Retinal pigment epithelial cell (primary cell): Measurements from ENCODE around the gene ABCC6.
"Not testable (repeated sequence)": the region's sequence is repeated elsewhere in the genome, so short reads cannot be mapped to it uniquely, and the experiment has no call there.

Experiments
- DNase-seq: peaks from one replicate; pipeline ENCODE4 v3.0.0-alpha.2; 2010; ENCODE audit warnings: low read depth
- H3K4me3 ChIP-seq: 2 replicates; pipeline ENCODE4 v1.5.1; 2011; ENCODE audit warnings: mild to moderate bottlenecking, low read length, control low read depth, moderate library complexity
- TF ChIP-seq, protein P1 (sequence below): conservative IDR thresholded peaks from 2 replicates; pipeline ENCODE4 v1.5.1; 2011; ENCODE audit warnings: low read depth, low read length, control low read depth, inconsistent platforms

ABCC6 gene

DNA sequence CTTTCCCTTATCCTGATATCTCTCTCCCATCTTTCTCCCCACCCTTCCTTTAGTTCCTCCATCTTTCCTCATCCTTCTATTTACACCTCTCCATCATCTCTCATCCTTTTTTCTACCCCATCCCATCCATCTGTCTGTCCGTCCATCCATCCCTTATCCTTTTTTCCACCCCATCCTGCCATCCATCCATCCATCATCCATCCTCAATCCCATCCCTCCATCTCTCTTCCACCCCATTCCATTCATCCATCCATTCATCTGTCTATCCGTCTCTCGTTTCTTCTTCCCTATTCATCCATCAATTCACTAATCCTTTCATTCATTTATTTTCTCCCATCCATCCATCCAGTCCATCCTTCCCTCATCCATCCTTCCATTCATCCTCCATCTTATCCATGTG lies 68.1 kb downstream of the ABCC6 start:
- no peak for DNase-seq
- TF ChIP-seq, protein P1, sequence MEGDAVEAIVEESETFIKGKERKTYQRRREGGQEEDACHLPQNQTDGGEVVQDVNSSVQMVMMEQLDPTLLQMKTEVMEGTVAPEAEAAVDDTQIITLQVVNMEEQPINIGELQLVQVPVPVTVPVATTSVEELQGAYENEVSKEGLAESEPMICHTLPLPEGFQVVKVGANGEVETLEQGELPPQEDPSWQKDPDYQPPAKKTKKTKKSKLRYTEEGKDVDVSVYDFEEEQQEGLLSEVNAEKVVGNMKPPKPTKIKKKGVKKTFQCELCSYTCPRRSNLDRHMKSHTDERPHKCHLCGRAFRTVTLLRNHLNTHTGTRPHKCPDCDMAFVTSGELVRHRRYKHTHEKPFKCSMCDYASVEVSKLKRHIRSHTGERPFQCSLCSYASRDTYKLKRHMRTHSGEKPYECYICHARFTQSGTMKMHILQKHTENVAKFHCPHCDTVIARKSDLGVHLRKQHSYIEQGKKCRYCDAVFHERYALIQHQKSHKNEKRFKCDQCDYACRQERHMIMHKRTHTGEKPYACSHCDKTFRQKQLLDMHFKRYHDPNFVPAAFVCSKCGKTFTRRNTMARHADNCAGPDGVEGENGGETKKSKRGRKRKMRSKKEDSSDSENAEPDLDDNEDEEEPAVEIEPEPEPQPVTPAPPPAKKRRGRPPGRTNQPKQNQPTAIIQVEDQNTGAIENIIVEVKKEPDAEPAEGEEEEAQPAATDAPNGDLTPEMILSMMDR, result no peak
- no peak overlapping the region for H3K4me3 ChIP-seq

DNA sequence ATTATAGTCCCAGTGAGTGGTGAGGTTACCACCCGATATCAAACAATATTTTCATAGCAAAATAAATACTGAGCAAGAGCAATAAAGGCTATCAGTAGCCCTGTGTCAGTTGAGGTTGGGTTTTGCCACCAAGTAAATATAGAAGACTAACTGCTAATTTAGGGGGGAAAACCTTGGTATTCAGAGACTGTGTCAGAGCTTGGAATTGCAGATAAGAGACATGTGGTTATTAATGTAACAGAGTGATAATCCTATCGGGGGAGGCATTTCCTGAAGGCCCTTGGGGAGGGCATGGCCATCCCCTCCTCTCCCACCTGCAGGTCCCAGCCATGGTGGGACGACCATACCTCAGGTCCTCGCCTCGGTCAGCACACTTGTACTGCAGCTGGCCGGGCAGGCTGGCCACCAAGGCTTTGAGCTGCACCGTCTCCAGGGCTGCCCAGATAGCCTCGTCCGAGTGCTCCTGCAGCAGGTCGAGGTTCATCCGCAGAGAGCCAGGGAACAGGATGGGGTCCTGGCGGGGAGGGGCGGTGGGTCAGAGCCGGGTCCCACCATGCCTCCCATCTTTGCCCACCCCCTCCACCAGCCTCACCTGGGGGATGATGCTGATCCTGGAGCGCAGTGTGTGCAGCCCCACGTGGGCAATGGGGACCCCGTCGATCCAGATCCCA lies 68.9 kb downstream of the ABCC6 start:
- no peak for DNase-seq
- H3K4me3 ChIP-seq, result no peak overlapping the region
- TF ChIP-seq, protein P1, result no peak

- not testable (repeated sequence) for H3K4me3 ChIP-seq, DNase-seq
Measured at GRCh38 chr16:16153000-16153399, 70.3 kb downstream of the ABCC6 start.

GRCh38 chr16:16151315-16151714 lies 72.0 kb downstream of the ABCC6 start:
- TF ChIP-seq, protein P1, result no peak
- no peak overlapping the region for H3K4me3 ChIP-seq
- no peak for DNase-seq

GRCh38 chr16:16150878-16151152 lies 72.5 kb downstream of the ABCC6 start:
- no peak overlapping the region for H3K4me3 ChIP-seq
- TF ChIP-seq, protein P1, result no peak
- DNase-seq, result no peak

DNA sequence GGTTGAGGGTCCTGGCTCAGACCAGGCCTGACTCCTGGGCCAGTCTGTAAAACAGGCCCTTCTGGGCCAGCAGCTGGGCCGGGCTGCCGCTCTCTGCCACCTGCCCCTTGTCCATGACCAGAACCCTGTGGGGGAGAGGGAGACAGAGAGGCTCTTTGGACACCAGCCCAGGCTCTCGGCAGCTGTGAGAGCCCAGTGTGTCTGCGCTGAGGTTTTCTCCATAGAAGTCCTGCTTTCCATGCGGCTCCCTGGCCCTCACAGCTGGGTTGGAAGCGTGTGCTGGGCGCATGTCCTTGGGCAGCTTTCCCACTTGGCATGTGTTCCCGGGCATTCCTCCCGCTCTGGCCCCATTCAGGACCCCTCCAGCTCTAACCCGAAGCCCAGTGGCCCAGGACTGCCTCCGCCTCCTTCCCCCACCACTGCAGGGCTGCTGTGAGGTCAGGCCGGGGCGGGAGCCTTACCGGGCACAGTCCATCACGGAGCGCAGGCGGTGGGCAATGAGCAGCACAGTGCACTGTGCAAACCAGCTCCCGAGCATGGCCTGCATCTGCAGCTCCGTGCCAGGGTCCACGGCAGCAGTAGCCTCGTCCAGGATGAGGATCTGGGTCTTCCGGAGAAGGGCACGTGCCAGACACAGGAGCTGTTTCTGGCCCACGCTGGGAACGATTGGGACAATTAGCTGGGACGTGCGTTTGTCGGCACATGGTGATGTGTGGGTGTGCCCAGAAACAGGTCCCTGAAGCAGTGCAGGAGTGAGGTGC lies 73.0 kb downstream of the ABCC6 start:
- no peak for DNase-seq
- TF ChIP-seq, protein P1, result no peak

DNA sequence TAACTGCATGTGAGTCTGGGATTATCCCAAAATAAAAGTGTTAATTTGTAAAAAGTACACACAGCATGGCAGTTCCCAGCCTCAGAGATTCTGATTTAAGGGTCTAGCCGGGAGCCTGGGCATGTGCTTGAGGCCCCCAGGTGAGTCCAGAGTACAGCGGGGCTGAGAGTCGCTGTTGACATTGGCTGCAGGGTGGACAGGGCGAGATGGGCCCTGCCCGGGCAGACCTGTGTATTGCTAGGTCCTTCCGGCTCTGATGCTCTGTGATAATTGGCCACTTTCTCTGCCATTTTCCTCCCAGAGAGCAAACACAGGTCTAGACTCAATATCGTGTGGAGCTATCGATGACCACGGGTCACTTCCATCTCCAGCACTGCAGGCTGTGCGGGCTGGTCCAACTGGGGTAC lies 73.6 kb downstream of the ABCC6 start:
- no peak for DNase-seq
- TF ChIP-seq, protein P1, result no peak
- H3K4me3 ChIP-seq, result no peak overlapping the region

More for the DNA sequence above, 73.0 kb downstream of the ABCC6 start:
- H3K4me3 ChIP-seq, result no peak overlapping the region
